Neuron (in vitro differentiated cells): ENCODE results near the gene SYT7.

Experiments used
- H2AFZ ChIP-seq: one replicate; pipeline ENCODE4 v1.6.1; 2013; ENCODE audit warnings: low read depth, mild to moderate bottlenecking, inconsistent platforms, low read length, moderate library complexity
- H3K27me3 ChIP-seq: one replicate; pipeline ENCODE4 v1.6.1; 2013; ENCODE audit warnings: low read length; ENCODE audit not compliant: insufficient read depth
- H3K36me3 ChIP-seq: one replicate; pipeline ENCODE4 v1.6.1; 2013; ENCODE audit warnings: low read length; ENCODE audit not compliant: insufficient read depth
- H3K4me1 ChIP-seq: one replicate; pipeline ENCODE4 v1.6.1; 2013; ENCODE audit warnings: low read length; ENCODE audit not compliant: insufficient read depth
- H3K4me3 ChIP-seq: 2 replicates; pipeline ENCODE4 v1.5.1; 2013; ENCODE audit warnings: mild to moderate bottlenecking, low read length, moderate library complexity
- H3K9me3 ChIP-seq: one replicate; pipeline ENCODE4 v1.6.1; 2013; ENCODE audit warnings: low read length

Gene SYT7

DNA sequence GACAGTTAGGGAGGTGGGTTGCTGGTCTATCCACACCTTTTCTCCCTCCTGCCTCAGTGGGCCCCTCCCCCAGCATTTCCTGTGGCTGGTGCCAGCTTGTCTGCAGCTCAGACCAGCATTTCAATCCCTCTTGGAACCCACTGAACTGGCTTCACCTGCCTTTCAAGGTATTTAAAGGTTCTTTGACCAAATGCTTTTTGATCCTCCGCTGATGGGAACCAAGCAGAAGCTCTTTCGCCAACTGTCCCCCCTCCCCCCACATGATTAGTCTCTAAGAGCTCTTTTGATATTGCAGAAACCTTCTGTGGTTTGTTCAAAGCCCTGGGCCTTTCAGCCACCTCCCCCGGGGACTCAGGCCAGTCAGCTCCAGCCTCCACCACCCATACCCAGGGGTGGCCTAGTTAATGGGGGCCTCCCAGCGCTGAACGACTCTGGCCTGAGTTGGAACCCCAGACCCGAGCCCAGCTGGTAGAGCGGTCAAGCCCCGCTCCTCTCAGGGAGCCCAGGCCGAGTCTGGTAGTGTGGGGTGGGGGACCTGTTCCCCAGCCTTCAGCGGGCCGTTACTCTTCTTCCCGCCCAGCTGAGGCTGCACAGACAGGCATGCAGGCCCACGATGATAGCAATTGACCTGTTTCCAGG lies 6.0 kb upstream of the SYT7 start:
- Histone ChIP-seq H3K9me3 (no peaks in the 10 kb centered on the region), H3K27me3 (peaks cover 75% of the 10 kb centered on the region), H2AFZ (no peak overlapping the region), H3K4me3 (no peak overlapping the region), H3K4me1 (peaks cover 4% of the 10 kb centered on the region), H3K36me3 (no peaks in the 10 kb centered on the region)

- H3K36me3 ChIP-seq = no peaks in the 10 kb centered on the region
- peaks cover 7% of the 10 kb centered on the region for H3K4me1 ChIP-seq
- H3K4me3 ChIP-seq = no peak overlapping the region
- no peak overlapping the region for H2AFZ ChIP-seq
- H3K27me3 ChIP-seq = peaks cover 60% of the 10 kb centered on the region
- no peaks in the 10 kb centered on the region for H3K9me3 ChIP-seq
These were observed 4.2 kb upstream of the SYT7 start for GRCh38 chr11:61585115-61585514.

DNA sequence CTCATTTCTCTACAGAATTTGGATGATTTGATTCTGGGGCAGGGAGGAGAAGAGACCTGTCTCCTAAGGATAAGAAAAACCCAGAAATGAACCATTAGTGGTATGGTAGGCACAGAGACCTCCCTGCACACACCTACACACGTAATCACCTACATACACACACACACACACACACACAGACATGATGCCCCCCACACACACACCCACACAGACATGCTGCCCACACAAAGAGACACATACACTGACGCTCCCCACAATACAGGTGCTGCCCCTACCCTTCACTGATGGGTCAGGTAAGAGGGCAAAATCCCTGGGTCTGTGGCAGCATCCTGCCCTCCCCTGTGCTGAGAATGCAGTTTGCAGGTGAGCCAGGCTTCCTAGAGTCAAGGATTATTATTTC lies 1.1 kb upstream of the SYT7 start:
- no peaks in the 10 kb centered on the region for H3K9me3 ChIP-seq
- peaks cover 40% of the 10 kb centered on the region for H3K27me3 ChIP-seq
- H3K4me3 ChIP-seq = no peak overlapping the region

DNA sequence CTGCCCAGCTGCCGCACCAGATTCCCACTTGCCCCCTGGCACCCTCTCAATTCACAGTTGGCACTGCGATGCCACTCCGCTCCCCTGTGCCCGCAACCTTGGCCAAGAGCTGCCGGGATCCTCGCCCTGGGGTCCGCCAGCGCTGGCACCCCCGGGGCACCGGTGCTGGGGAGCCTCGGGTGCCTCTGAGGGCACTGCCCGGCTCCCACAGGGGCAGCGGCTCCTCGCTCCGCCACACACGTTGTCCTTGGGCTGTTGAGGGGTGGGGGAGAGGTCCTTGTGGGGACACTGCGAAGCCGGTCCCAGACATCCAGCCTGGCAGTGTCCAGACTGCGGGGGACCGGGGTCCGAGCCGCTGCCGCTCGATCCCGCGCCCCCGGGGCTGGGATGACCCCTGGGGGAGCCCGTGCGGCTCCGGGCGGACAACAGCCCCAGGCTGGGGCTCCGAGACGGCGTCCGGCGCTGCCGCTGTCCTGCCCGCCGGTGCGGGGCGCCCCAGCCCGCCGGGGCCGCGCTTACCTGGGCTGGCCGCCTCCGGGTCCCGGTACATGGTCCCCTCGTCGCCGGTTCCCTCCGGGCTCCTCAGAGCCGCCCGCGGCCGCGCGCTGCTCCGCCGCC lies 496 bp downstream of the SYT7 start:
- Histone ChIP-seq H3K27me3 (peaks cover 29% of the 10 kb centered on the region), H3K4me1 (peaks cover 43% of the 10 kb centered on the region), H3K4me3 (peak overlapping the region; percentile 50), H3K36me3 (no peaks in the 10 kb centered on the region), H3K9me3 (no peaks in the 10 kb centered on the region), H2AFZ (peak overlapping the region; percentile 13)

More for the DNA sequence above, 1.1 kb upstream of the SYT7 start:
- H2AFZ ChIP-seq = no peak overlapping the region
- H3K36me3 ChIP-seq = no peaks in the 10 kb centered on the region
- peaks cover 31% of the 10 kb centered on the region for H3K4me1 ChIP-seq

DNA sequence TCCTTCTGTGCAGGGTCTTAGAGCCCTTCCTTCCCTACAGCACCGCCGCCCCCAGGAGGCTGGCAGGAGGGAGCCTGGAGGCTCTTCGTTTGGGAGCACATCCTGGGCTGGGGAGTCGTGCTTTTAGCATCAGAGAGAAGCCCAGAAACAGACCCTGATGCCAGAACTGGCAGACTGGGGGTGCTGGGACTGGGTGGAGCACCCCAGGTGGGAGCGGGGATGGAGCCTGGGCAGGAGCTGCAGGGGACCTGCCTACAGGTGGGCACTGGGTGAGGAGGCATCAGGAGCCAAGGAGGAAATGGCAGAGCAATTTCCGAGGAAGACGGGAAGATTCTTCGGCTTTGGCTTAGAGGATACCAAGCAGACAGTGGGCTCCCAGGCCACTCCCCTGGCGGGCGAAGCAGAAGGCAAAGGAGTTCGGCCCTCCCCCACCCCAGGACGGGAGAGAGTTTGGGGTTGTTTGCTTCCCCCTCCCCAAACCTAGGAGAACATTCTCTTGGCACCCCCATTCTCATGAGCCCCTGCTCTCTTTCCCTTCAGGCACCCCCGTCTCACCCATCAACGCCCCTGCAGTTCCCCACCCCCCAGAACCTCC lies 1.1 kb downstream of the SYT7 start:
- no peaks in the 10 kb centered on the region for H3K36me3 ChIP-seq
- H3K4me3 ChIP-seq = peak overlapping the region; percentile 50
- peaks cover 29% of the 10 kb centered on the region for H3K27me3 ChIP-seq
- H3K9me3 ChIP-seq = no peaks in the 10 kb centered on the region
- peaks cover 43% of the 10 kb centered on the region for H3K4me1 ChIP-seq
- peak overlapping the region; percentile 13 for H2AFZ ChIP-seq

DNA sequence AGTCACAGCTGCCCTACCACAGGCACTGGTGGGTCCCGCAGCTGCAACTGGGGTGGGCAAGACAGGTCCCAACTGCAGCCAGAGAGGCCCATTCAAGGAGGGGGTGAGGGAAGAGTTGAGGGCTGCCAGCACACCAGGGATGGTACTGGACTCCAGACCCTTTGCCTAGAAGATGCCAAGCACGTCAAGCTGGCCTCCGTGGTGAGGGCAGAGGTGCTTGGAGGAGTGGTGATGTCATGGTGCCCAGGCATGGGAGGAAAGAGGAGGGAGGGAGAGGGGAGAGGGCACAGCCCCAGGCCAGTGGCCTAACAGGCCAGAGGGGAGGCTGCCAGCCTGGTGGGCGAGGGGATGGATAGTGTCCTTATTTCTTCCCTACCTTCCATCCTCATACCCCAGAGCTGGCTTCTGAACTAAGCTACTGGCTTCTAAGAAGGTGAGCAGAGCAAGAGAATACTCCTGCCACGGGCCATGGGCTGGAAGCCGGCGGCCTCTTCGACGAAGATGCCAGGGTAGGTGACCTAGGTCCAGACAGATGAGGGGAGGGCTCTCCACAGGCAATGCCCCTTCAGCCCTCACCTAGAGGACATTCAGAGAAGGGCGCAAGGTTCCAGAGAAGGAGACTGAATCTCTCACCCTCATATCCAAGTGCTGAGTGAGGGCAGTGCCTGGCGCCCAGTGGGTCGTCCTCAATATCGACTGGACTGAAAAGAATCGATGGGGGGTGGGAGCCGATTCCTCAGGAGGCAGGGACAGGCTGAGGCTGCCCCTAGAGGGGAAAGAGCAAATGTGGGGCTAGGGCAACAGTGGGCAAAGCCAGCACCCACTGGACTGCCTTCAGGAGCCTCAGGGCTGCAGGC lies 1.8 kb downstream of the SYT7 start:
- H3K36me3 ChIP-seq = no peaks in the 10 kb centered on the region
- no peak overlapping the region for H3K4me3 ChIP-seq
- H3K27me3 ChIP-seq = peaks cover 27% of the 10 kb centered on the region
- H2AFZ ChIP-seq = no peak overlapping the region
- no peaks in the 10 kb centered on the region for H3K9me3 ChIP-seq
- peaks cover 43% of the 10 kb centered on the region for H3K4me1 ChIP-seq

- no peak overlapping the region for H2AFZ ChIP-seq
- no peaks in the 10 kb centered on the region for H3K36me3 ChIP-seq
- no peaks in the 10 kb centered on the region for H3K9me3 ChIP-seq
- H3K27me3 ChIP-seq = peaks cover 17% of the 10 kb centered on the region
- H3K4me3 ChIP-seq = no peak overlapping the region
- H3K4me1 ChIP-seq = peaks cover 43% of the 10 kb centered on the region
These were observed 3.3 kb downstream of the SYT7 start for GRCh38 chr11:61577383-61578118.

DNA sequence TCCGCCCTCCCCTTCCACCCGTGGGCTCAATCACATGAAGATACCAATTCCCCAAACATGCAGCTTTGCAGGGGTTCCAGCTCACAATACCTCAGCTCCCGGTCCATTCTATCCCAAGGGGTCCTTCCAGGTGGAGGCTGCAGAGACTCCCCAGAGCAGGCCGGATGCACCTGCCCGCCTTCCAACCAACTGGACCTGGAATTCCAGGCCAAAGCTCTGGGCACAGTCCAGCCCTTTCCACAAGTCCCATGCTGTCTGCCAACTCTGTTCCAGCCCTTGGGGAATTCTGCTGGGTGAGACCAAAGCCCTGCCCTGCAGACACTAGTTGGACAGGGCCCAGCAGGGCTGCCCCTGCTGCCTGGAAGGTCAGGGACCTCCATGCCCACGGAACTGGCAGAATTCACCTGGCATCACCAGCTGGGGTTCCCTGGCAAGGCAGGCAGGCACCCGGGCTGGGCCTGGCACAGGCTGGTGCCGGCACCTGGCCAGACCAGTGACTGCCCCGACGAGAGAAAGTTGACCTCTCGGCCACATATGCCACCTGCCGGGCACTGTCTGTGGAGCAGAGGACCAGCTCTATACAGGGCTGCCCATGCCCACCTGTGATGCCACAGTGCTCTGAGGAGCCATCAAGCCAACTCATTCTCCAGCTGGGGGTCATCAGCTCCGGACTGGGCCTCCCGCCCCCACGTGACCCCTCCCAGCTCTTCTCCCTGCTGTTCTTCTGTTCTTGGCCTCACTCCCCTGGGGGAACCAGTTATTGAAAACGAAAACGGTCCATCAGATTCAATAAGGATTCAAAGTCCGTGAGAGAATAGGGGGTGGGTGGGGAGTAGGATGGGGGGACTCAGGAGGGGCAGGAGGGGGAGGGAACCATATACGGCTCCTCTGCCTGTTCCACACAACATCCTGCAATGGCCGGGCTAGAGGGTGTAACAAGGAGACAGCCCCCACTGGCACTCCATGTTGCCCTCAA lies 4.7 kb downstream of the SYT7 start:
- Histone ChIP-seq H3K4me1 (peaks cover 43% of the 10 kb centered on the region), H3K4me3 (no peak overlapping the region), H3K9me3 (no peaks in the 10 kb centered on the region), H3K27me3 (peaks cover 12% of the 10 kb centered on the region), H3K36me3 (no peaks in the 10 kb centered on the region), H2AFZ (no peak overlapping the region)

GRCh38 chr11:61574611-61575010 lies 6.3 kb downstream of the SYT7 start:
- peaks cover 36% of the 10 kb centered on the region for H3K4me1 ChIP-seq
- no peaks in the 10 kb centered on the region for H3K9me3 ChIP-seq
- no peaks in the 10 kb centered on the region for H3K36me3 ChIP-seq
- H3K27me3 ChIP-seq = peaks cover 13% of the 10 kb centered on the region
- H3K4me3 ChIP-seq = no peak overlapping the region
- no peak overlapping the region for H2AFZ ChIP-seq

- Histone ChIP-seq H3K4me1 (peaks cover 22% of the 10 kb centered on the region), H2AFZ (no peak overlapping the region), H3K27me3 (peaks cover 15% of the 10 kb centered on the region), H3K9me3 (no peaks in the 10 kb centered on the region), H3K36me3 (no peaks in the 10 kb centered on the region), H3K4me3 (no peak overlapping the region)
These were observed 8.0 kb downstream of the SYT7 start for GRCh38 chr11:61572913-61573312.

DNA sequence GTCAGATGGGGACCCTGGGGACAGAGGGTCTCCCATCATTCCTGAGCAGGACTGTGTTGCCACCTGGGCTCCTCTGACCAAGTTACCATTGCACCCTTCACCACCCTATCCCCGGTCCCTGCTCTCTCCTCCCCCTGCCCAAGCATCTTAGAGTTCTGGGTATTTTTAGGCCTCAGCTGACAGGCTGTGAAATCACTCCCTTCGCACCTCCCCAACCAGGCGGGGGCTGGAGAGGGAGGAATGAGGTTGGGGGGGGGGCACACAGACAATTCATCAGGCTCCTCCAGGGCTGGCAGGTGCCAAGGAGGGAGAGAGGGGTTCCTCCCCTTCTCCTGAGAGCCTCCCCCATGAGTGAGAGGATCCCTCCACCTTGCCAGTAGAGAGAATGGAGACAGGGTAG lies 9.0 kb downstream of the SYT7 start:
- peaks cover 15% of the 10 kb centered on the region for H3K27me3 ChIP-seq
- no peaks in the 10 kb centered on the region for H3K36me3 ChIP-seq
- H3K9me3 ChIP-seq = no peaks in the 10 kb centered on the region
- no peak overlapping the region for H2AFZ ChIP-seq
- peaks cover 11% of the 10 kb centered on the region for H3K4me1 ChIP-seq
- no peak overlapping the region for H3K4me3 ChIP-seq

DNA sequence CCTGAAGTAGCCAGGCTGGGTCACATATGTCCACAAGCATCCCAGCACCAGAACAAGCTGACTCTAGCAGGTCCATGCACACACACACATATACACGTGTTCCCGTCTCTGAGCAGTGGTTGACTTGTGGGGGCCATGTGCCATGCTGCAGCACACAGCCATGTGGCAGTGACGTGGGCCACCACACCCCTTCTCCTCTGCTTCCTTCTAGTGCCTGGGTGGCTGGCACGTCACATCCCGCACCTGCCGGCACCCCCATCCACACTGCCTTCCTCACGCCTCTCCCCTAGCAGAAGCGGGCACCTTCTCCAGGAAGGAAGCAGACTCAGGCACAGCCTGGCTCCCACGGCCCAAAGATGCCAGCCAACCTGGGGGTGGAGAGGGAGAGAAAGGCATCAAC lies 9.5 kb downstream of the SYT7 start:
- Histone ChIP-seq H3K36me3 (no peaks in the 10 kb centered on the region), H3K9me3 (no peaks in the 10 kb centered on the region), H3K4me1 (peaks cover 7% of the 10 kb centered on the region), H3K27me3 (peaks cover 15% of the 10 kb centered on the region), H2AFZ (no peak overlapping the region), H3K4me3 (no peak overlapping the region)
